ENCODE measurements around the gene FOXL1. TPM values are rescaled to one million over a fixed set of nuclear protein-coding genes. Genes with fewer than 3 reads are reported as not detected.

FOXL1 gene
- total and polyA plus RNA-seq, 2 of the 13 experiments (the other 11 are each of a cell fraction or from before 2014, with no cell fraction given): not detected

- no peak for TF ChIP-seq RFXAP (CRISPR knock-in tag; IDR thresholded peaks at IDR 0.05; ENCODE audit: borderline replicate concordance)
- TF ChIP-seq NFE2L2 (IDR thresholded peaks at IDR 0.05; ENCODE audit: low read length): no peak
- no peak for TF ChIP-seq U2AF1 (optimal IDR thresholded peaks at IDR 0.05; ENCODE audit: low read depth, low read length)
- TF ChIP-seq, protein P1, sequence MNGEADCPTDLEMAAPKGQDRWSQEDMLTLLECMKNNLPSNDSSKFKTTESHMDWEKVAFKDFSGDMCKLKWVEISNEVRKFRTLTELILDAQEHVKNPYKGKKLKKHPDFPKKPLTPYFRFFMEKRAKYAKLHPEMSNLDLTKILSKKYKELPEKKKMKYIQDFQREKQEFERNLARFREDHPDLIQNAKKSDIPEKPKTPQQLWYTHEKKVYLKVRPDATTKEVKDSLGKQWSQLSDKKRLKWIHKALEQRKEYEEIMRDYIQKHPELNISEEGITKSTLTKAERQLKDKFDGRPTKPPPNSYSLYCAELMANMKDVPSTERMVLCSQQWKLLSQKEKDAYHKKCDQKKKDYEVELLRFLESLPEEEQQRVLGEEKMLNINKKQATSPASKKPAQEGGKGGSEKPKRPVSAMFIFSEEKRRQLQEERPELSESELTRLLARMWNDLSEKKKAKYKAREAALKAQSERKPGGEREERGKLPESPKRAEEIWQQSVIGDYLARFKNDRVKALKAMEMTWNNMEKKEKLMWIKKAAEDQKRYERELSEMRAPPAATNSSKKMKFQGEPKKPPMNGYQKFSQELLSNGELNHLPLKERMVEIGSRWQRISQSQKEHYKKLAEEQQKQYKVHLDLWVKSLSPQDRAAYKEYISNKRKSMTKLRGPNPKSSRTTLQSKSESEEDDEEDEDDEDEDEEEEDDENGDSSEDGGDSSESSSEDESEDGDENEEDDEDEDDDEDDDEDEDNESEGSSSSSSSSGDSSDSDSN (CRISPR knock-in tag; IDR thresholded peaks at IDR 0.05): no peak
- TF ChIP-seq ZNF275 (CRISPR knock-in tag; IDR thresholded peaks at IDR 0.05; ENCODE audit: borderline replicate concordance): no peak
- no peak for TF ChIP-seq TAF1 (CRISPR knock-in tag; IDR thresholded peaks at IDR 0.05)
- TF ChIP-seq PHF8 (CRISPR knock-in tag; IDR thresholded peaks at IDR 0.05): no peak
- no peak for TF ChIP-seq CEBPB (IDR thresholded peaks at IDR 0.05; ENCODE audit: borderline replicate concordance, low read depth, low read length)
- TF ChIP-seq, protein P2, sequence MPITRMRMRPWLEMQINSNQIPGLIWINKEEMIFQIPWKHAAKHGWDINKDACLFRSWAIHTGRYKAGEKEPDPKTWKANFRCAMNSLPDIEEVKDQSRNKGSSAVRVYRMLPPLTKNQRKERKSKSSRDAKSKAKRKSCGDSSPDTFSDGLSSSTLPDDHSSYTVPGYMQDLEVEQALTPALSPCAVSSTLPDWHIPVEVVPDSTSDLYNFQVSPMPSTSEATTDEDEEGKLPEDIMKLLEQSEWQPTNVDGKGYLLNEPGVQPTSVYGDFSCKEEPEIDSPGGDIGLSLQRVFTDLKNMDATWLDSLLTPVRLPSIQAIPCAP (CRISPR knock-in tag; IDR thresholded peaks at IDR 0.05; ENCODE audit: low read depth): no peak
- no peak for TF ChIP-seq ZFP62 (CRISPR knock-in tag; IDR thresholded peaks at IDR 0.05)
- TF ChIP-seq, protein P3, sequence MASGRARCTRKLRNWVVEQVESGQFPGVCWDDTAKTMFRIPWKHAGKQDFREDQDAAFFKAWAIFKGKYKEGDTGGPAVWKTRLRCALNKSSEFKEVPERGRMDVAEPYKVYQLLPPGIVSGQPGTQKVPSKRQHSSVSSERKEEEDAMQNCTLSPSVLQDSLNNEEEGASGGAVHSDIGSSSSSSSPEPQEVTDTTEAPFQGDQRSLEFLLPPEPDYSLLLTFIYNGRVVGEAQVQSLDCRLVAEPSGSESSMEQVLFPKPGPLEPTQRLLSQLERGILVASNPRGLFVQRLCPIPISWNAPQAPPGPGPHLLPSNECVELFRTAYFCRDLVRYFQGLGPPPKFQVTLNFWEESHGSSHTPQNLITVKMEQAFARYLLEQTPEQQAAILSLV (CRISPR knock-in tag; IDR thresholded peaks at IDR 0.05; ENCODE audit: borderline replicate concordance): no peak
- no peak for TF ChIP-seq ZNF331 (CRISPR knock-in tag; IDR thresholded peaks at IDR 0.05)
- no peak for TF ChIP-seq ZNF646 (CRISPR knock-in tag; IDR thresholded peaks at IDR 0.05)
- no peak for TF ChIP-seq CHD2 (IDR thresholded peaks at IDR 0.05; ENCODE audit: low read depth, low read length)
- Histone ChIP-seq H3K4me2 (ENCODE audit: low read depth, low read length) (no peak overlapping the region), H3K27me3 (ENCODE audit: control insufficient read depth in 1 of 2, insufficient read depth in 2 of 2, low read length in 2 of 2) (peaks cover 0 to 11% of the 10 kb centered on the region in 2 experiments; a peak in 2 of 5 replicates), H3K27ac (ENCODE audit: extremely low read length, insufficient read depth, low read length) (no peak overlapping the region), H4K20me1 (ENCODE audit: insufficient read depth, low read length) (no peaks in the 10 kb centered on the region), H3K36me3 (replicated peaks in 1 of 2; ENCODE audit: control insufficient read depth in 1 of 2, insufficient read depth in 2 of 2, low read length in 2 of 2) (no peaks in the 10 kb centered on the region), H3K79me2 (ENCODE audit: insufficient read depth, low read length) (peaks cover 9% of the 10 kb centered on the region), H3K9ac (ENCODE audit: insufficient read depth, low read depth, low read length) (no peak overlapping the region), H2AFZ (ENCODE audit: low read length) (no peak overlapping the region), H3K4me3 (replicated peaks in 1 of 3; ENCODE audit: insufficient read depth in 1 of 3, low read depth in 2 of 3, low read length in 3 of 3) (no peak overlapping the region), H3K4me1 (ENCODE audit: insufficient read depth, low read length) (peaks cover 15% of the 10 kb centered on the region), H3K9me3 (ENCODE audit: low read length) (no peaks in the 10 kb centered on the region)
- 58% methylated on average over 4 of the region's 4 CpGs for WGBS (ENCODE audit: low lambda C conversion rate)
- in situ Hi-C loops (cut with HindIII; ENCODE audit: extremely low pct_ligation_motif_present, low pct_unique_long_range_greater_than_20kb) (no loop called here), intact Hi-C loops (cut with micrococcal nuclease; ENCODE audit: unreplicated experiment) (no loop called here)
- ChIA-PET POLR2A (no interaction called here), CTCF (ENCODE audit: low intra/inter-chr PET ratio, low total read pairs) (no interaction called here)
- ATAC-seq (no peak), DNase-seq (ENCODE audit: low spot score) (no peak), FAIRE-seq (no peak)
- no TSS peak for BruUV-seq (replicated peaks)
Measured at GRCh38 chr16:86557587-86557986, 20.8 kb upstream of the FOXL1 start.
